ENCODE measurements around the gene GJB3. TPM values are rescaled to one million over a fixed set of nuclear protein-coding genes. Genes with fewer than 3 reads are reported as not detected.
A peak's percentile ranks its signal among the peaks of the same experiment; 100 is the strongest.

GJB3 gene
- total RNA-seq, 1 experiment from 2014 or later, result 0.96 TPM

DNA sequence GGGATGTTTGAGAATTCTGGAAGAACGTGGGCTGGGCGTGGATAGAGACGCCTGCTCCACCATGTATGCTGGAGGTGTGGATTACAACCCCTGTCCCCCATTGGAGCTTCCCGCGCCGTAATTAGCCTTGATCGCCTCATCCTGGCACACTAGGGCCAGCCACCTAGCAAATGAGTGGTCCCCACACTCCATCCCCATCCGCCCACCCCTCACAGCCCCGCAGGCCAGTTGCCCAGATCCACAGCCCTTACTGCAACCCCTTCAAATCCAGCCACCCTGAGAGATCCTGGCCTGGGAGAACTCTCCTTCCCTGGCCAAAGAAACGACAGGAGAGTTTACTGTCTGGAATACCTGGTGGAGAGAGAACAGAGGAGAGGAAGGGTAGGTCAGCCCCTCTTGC lies 11.4 kb downstream of the GJB3 start:
- no CpG with 5 or more reads among the region's 10 CpGs for WGBS (ENCODE audit: extremely low coverage, insufficient read length, low lambda C conversion rate)
- Histone ChIP-seq H3K4me2 (ENCODE audit: insufficient read depth, insufficient read length, low read length) (peak overlapping the region; percentile 17), H4K91ac (ENCODE audit: insufficient read length, low read depth, low read length) (no peak overlapping the region)

More for the DNA sequence above, 11.4 kb downstream of the GJB3 start:
- H2BK15ac ChIP-seq (ENCODE audit: low read depth, low read length), result no peak overlapping the region
- H3K27ac ChIP-seq (ENCODE audit: insufficient read length, low read depth, low read length), result no peak overlapping the region
- H2BK5ac ChIP-seq (ENCODE audit: insufficient read length, low read length), result no peak overlapping the region
- no peaks in the 10 kb centered on the region; the same call in 1 of the 2 replicates for H3K27me3 ChIP-seq (ENCODE audit: insufficient read depth, low read length)
- H4K8ac ChIP-seq (replicated peaks; ENCODE audit: insufficient read length, low read depth, low read length), result no peak overlapping the region
- no peaks in the 10 kb centered on the region for H3K9me3 ChIP-seq (ENCODE audit: control insufficient read depth, low read depth, low read length)
- H4K20me1 ChIP-seq (ENCODE audit: control insufficient read depth, insufficient read depth, insufficient read length), result no peaks in the 10 kb centered on the region
- H3K56ac ChIP-seq (ENCODE audit: insufficient read length, low read depth, low read length), result no peak overlapping the region
- no peaks in the 10 kb centered on the region for H3K79me2 ChIP-seq (ENCODE audit: insufficient read depth, low read length)
- H3K18ac ChIP-seq (ENCODE audit: insufficient read length, low read depth, low read length), result no peak overlapping the region
- no peak overlapping the region for H3K14ac ChIP-seq (ENCODE audit: insufficient read depth, low read length)
- peaks cover 3% of the 10 kb centered on the region; the same call in 1 of the 2 replicates for H3K4me1 ChIP-seq (ENCODE audit: insufficient read depth, low read length)
- H3K79me1 ChIP-seq (ENCODE audit: insufficient read depth, low read depth, low read length, poor library complexity, severe bottlenecking), result no peaks in the 10 kb centered on the region
- no peak overlapping the region for H2AFZ ChIP-seq (ENCODE audit: low read length)
- no peak overlapping the region for H3K9ac ChIP-seq (ENCODE audit: extremely low read depth, insufficient read length, low read length)
- Mint-ChIP-seq H3K36me3 (ENCODE audit: insufficient read depth in 1 of 3, low read depth in 3 of 3) (no peaks in the 10 kb centered on the region; a peak in 2 of 7 replicates), H3K27ac (peak overlapping the region in 1 of 3 experiments; percentile 78; a peak in 1 of 7 replicates), H3K4me3 (peak overlapping the region; percentile 60 to 79), H3K27me3 (ENCODE audit: low read depth) (peaks cover 43% of the 10 kb centered on the region), H3K9me3 (no peaks in the 10 kb centered on the region; a peak in 2 of 5 replicates), H3K4me1 (peaks cover 20 to 22% of the 10 kb centered on the region in 2 experiments)
- no peak overlapping the region for H3K23ac ChIP-seq (ENCODE audit: insufficient read length, low read depth, low read length)
- no peaks in the 10 kb centered on the region for H3K23me2 ChIP-seq (ENCODE audit: insufficient read length, low read depth, low read length, poor library complexity, severe bottlenecking)
- H4K5ac ChIP-seq (ENCODE audit: insufficient read length, low read depth, low read length), result no peak overlapping the region
- no peak overlapping the region for H3T11ph ChIP-seq (ENCODE audit: low read length)
- DNase-seq, result no peak
- H2AK5ac ChIP-seq (ENCODE audit: insufficient read length, low read length), result no peak overlapping the region
- no peak overlapping the region for H3K4ac ChIP-seq (ENCODE audit: low read depth, low read length)
- TF ChIP-seq, protein P1, sequence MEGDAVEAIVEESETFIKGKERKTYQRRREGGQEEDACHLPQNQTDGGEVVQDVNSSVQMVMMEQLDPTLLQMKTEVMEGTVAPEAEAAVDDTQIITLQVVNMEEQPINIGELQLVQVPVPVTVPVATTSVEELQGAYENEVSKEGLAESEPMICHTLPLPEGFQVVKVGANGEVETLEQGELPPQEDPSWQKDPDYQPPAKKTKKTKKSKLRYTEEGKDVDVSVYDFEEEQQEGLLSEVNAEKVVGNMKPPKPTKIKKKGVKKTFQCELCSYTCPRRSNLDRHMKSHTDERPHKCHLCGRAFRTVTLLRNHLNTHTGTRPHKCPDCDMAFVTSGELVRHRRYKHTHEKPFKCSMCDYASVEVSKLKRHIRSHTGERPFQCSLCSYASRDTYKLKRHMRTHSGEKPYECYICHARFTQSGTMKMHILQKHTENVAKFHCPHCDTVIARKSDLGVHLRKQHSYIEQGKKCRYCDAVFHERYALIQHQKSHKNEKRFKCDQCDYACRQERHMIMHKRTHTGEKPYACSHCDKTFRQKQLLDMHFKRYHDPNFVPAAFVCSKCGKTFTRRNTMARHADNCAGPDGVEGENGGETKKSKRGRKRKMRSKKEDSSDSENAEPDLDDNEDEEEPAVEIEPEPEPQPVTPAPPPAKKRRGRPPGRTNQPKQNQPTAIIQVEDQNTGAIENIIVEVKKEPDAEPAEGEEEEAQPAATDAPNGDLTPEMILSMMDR (conservative IDR thresholded peaks at IDR 0.05), result no peak
- no peak overlapping the region for H2BK20ac ChIP-seq (ENCODE audit: low read depth, low read length, poor library complexity, severe bottlenecking)
- H2BK120ac ChIP-seq (ENCODE audit: low read depth, low read length, poor library complexity, severe bottlenecking), result no peak overlapping the region
- H2BK12ac ChIP-seq (ENCODE audit: insufficient read length, low read depth, low read length), result no peak overlapping the region
